ENCODE data around the gene FAM174A. TPM values are rescaled to one million over a fixed set of nuclear protein-coding genes. Genes with fewer than 3 reads are reported as not detected.

The FAM174A gene
- total RNA-seq, 1 experiment from 2014 or later = 3.1 TPM

- POLR2A ChIA-PET (ENCODE audit: low non-redundant PET) = no interaction called here
- CTCF ChIA-PET = no interaction called here
- no peaks in the 10 kb centered on the region for H3K36me3 ChIP-seq (ENCODE audit: insufficient read depth, low read length, poor library complexity, severe bottlenecking)
- no peaks in the 10 kb centered on the region for H3K4me1 ChIP-seq (ENCODE audit: insufficient read depth, low read length, poor library complexity, severe bottlenecking)
- no peaks in the 10 kb centered on the region for H3K9me3 ChIP-seq (ENCODE audit: low read depth, low read length, poor library complexity, severe bottlenecking)
- TF ChIP-seq CTCF (conservative IDR thresholded peaks at IDR 0.05; ENCODE audit: low read depth, low read length) (no peak), EZH2 (IDR thresholded peaks at IDR 0.05; ENCODE audit: borderline replicate concordance, low read depth, low read length, poor library complexity, severe bottlenecking) (no peak)
- BruUV-seq (replicated peaks) = no TSS peak
- intact Hi-C loops (cut with micrococcal nuclease; ENCODE audit: unreplicated experiment) = no loop called here
- no peak overlapping the region for H3K27ac ChIP-seq (ENCODE audit: low read depth, low read length, poor library complexity, severe bottlenecking)
- DNase-seq (ENCODE audit: low spot score) = no peak
- no peak overlapping the region for H3K4me3 ChIP-seq (ENCODE audit: low read depth, low read length, poor library complexity, severe bottlenecking)
- H3K27me3 ChIP-seq (replicated peaks; ENCODE audit: insufficient read depth, low read depth, low read length, poor library complexity) = no peaks in the 10 kb centered on the region
Observed at GRCh38 chr5:100614308-100614707, 79.1 kb downstream of the FAM174A start.

- no TSS peak for BruUV-seq (replicated peaks)
- POLR2A ChIA-PET (ENCODE audit: low non-redundant PET) = no interaction called here
- Histone ChIP-seq H3K4me1 (ENCODE audit: insufficient read depth, low read length, poor library complexity, severe bottlenecking) (no peaks in the 10 kb centered on the region), H3K27me3 (replicated peaks; ENCODE audit: insufficient read depth, low read depth, low read length, poor library complexity) (no peaks in the 10 kb centered on the region), H3K9me3 (ENCODE audit: low read depth, low read length, poor library complexity, severe bottlenecking) (no peaks in the 10 kb centered on the region), H3K36me3 (ENCODE audit: insufficient read depth, low read length, poor library complexity, severe bottlenecking) (no peaks in the 10 kb centered on the region), H3K27ac (ENCODE audit: low read depth, low read length, poor library complexity, severe bottlenecking) (no peak overlapping the region), H3K4me3 (ENCODE audit: low read depth, low read length, poor library complexity, severe bottlenecking) (no peak overlapping the region)
- intact Hi-C loops (cut with micrococcal nuclease; ENCODE audit: unreplicated experiment) = no loop called here
- TF ChIP-seq EZH2 (IDR thresholded peaks at IDR 0.05; ENCODE audit: borderline replicate concordance, low read depth, low read length, poor library complexity, severe bottlenecking) (no peak), CTCF (conservative IDR thresholded peaks at IDR 0.05; ENCODE audit: low read depth, low read length) (no peak)
- DNase-seq (ENCODE audit: low spot score) = no peak
- CTCF ChIA-PET = no interaction called here
Observed at GRCh38 chr5:100615362-100615761, 80.2 kb downstream of the FAM174A start.

GRCh38 chr5:100616291-100616690 lies 81.1 kb downstream of the FAM174A start:
- no peaks in the 10 kb centered on the region for H3K36me3 ChIP-seq (ENCODE audit: insufficient read depth, low read length, poor library complexity, severe bottlenecking)
- TF ChIP-seq CTCF (conservative IDR thresholded peaks at IDR 0.05; ENCODE audit: low read depth, low read length) = no peak
- no peak for TF ChIP-seq EZH2 (IDR thresholded peaks at IDR 0.05; ENCODE audit: borderline replicate concordance, low read depth, low read length, poor library complexity, severe bottlenecking)
- intact Hi-C loops (cut with micrococcal nuclease; ENCODE audit: unreplicated experiment) = no loop called here
- no peaks in the 10 kb centered on the region for H3K4me1 ChIP-seq (ENCODE audit: insufficient read depth, low read length, poor library complexity, severe bottlenecking)
- H3K4me3 ChIP-seq (ENCODE audit: low read depth, low read length, poor library complexity, severe bottlenecking) = no peak overlapping the region
- BruUV-seq (replicated peaks) = no TSS peak
- H3K27me3 ChIP-seq (replicated peaks; ENCODE audit: insufficient read depth, low read depth, low read length, poor library complexity) = no peaks in the 10 kb centered on the region
- H3K27ac ChIP-seq (ENCODE audit: low read depth, low read length, poor library complexity, severe bottlenecking) = no peak overlapping the region
- no peak for DNase-seq (ENCODE audit: low spot score)
- no peaks in the 10 kb centered on the region for H3K9me3 ChIP-seq (ENCODE audit: low read depth, low read length, poor library complexity, severe bottlenecking)
- CTCF ChIA-PET = no interaction called here
- POLR2A ChIA-PET (ENCODE audit: low non-redundant PET) = no interaction called here
